HG03520 (cell line): ENCODE data around the gene NME7.

ENCODE experiments used
- ATAC-seq: cut with Tn5 transposase; IDR thresholded peaks from one replicate; pipeline ENCODE4 v1.9.1; 2021; ENCODE audit warnings: mild to moderate bottlenecking, moderate library complexity; ENCODE audit not compliant: unreplicated experiment

Gene NME7

DNA sequence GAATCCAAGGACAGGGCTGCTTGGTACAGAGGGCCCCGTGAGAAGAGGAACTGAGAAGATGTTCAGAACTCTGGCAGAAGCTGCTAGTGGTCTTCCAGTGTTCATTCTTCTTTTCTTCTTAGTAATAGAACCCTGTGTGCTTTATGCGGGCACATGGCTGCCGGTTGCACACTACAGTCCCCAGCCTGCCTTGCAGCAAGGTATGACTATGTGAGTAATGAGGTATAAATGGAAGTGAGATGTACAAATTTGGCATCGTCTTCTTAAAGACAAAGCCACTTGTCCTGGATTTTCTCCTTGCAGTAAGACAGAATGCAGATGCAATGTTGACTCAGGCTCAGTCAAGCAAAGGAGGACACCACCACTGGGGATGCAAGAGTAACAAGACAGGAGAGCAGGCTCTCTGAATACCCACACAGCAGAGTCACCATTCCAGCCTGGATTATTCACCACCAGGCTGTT, 276.1 kb downstream of the NME7 start:
- peak; percentile 92 for ATAC-seq

DNA sequence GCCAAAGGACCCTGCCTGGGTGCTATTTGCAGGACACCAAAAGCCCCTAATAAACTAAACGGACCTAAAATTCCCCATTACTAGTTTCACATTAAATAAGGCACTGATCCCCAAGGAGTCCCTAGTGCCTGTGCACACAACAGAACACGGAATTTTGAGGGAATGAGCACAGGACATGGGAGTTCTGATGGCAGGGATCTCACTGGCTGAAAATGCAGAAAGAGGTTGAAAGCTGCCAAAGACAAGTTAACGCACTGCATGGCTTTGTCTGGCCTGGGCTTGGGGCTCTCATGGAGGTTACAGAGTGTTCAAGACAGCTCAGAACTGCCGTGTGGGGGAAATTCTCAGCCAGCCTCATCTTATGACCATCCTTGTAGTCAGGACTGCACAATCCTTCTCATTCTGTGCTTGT, 276.7 kb downstream of the NME7 start:
- peak; percentile 44 for ATAC-seq

DNA sequence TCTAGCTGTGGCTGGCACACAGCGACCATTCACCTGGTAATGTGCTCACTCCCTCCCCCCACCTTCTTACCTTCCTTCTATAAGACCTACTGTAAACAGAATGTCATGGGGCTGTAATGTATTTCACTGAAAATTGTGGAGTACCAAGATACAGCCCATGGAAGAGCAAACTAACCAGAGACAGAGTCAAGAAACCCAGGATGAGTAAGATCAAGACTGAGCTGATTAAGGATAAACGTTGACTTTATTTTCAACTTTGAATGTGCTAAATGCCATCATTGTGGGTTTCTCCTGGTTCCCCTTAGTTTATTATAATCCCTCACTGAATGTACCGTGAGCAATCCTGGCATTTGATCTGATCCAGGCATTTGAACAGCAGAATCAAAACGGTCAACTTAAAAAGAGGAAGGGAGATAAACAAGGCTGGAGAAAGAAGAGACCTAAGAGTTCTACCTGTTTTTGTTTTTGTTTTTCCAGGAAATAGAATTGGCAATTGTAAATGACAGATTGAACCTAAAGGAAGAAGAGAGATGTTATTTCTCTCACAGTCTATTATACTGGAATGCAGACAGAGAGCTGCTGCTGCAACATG, 277.2 kb downstream of the NME7 start:
- ATAC-seq: no peak

DNA sequence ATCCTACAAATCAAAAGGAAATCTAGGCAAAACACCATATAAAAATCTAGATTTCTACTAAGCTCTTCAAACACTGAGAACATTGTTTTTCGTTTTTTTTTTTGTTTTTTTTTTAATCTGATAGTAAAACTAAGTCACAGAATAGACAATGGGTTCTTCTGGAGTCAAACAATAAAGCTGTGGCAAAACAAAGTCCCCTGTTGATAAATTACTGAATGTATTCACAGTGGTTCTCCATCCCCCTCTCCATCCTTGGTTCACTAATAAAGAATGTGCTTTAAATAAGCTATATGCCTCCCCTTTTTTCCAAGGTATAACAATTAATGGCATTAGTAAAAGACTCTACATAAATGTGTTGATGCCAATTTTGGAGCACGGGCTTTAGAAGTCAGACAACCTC, 277.8 kb downstream of the NME7 start:
- ATAC-seq: no peak

DNA sequence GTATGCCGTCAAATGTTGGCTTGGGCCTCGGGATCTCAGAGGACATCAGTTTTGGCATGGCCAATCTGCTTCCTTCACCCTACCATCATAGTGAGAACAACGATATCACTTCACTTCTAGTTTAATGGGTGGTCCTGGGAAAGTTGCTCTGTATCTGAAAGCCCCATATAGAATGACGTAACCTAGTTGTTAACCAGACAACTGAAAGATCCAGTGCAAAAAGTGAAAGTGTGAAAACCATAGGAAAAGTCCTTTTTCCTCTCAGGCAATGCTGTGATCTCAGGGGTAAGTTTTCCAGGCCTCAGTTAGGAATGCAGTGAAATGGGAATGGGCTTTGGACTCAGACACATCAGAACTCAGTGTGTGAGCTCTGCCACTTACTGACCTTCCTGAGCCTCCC, 279.7 kb downstream of the NME7 start:
- no peak for ATAC-seq

DNA sequence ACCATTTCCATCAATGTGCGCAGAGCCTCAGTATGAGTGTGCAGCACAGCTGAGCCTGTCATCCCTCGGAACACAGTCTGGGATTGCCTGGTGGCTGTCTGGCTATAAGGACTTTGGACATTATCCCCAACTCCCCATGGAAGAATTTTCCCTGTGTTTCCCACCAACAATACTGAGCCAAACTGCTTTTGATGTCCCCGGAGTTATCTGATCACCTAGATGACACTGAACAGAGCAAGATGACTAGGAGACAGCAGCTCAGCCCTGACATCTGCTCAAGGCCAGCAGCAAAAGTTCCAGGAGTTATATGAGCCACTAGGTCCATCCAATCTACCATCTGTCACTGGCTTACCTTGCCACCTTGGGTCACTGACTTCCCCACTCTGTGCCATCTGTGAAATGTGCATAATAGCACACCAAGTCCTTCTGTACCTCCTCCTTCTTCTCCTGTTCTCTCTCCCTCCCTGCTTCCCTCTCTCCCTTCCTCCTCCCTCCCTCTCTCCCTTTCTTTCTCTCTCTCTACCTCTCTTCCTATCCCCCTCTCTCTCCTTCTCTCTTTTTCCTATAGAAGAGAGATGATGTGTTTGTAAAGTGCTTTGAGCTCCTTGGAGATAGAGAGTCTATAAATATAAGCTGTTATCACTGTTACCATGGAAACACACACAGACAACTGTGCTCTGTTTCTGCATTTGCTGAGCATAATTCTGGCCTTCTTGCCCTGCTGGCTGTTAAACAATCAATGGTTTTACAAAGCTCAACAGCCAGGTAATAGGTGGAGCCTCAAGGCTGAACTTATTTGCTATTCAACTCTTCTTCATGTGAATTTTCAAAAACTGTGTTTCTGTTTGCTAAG, 280.8 kb downstream of the NME7 start:
- ATAC-seq: no peak

DNA sequence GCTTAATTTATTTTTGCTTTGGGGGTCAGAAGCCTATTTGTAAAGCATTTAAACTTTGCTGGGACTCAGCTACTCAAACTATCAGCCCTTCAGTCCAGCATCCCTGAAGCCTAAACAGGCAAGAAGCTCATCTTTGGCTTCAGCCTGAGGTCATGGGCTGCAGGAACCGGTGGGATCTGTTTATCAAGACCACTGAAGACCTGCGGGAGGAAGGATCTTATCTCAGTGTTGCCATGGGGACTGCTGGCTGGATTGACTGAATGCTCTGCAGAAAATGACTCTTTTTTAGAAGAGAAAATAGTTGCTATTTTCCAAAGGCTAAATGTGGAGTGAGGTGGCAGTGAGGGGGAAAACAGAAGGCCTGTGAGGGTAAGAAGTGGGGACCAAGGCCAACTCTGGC, 281.7 kb downstream of the NME7 start:
- ATAC-seq: no peak
